ENCODE measurements around the gene PLOD1.
"Not testable (repeated sequence)": the region's sequence is repeated elsewhere in the genome, so short reads cannot be mapped to it uniquely, and the experiment has no call there.

Gene PLOD1

DNA sequence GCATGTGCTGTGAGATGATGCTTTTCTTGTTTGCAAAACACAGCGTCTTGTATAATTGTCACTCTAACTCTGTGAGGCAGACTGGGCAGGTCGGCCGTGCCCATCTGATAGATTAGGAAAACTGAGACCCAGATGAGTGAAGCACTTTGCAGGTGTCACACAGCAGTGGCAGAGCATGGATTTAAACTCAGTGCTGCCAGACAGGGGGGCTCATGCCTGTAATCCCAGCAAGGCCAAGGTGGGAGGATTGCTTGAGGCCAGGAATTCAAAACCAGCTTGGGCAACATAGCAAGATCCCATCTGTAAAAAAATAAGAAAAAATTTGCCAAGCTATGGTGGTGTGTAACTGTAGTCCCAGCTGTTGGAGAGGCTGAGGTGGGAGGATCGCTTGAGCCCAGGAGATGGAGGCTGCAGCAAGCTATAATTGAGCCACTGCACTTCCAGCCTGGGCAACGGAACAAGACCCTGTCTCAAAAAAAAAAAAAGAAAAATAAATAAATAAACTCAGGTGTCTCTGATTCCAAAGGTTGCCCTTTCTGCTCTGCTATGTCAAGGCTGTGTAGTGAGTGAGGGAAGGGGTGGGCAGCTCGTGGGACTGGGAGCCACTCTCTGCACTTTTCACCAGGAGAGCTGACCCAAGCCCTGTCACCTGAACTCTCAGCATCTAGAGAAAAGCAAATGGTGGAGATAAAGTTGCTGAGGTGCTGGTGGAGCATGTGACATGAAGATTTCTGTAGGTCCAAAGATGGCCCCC, 42.9 kb upstream of the PLOD1 start:
- TF ChIP-seq EZH2phosphoT487 (IDR thresholded peaks at IDR 0.05; ENCODE audit: borderline replicate concordance, low read length), result no peak
- TF ChIP-seq, protein P1, sequence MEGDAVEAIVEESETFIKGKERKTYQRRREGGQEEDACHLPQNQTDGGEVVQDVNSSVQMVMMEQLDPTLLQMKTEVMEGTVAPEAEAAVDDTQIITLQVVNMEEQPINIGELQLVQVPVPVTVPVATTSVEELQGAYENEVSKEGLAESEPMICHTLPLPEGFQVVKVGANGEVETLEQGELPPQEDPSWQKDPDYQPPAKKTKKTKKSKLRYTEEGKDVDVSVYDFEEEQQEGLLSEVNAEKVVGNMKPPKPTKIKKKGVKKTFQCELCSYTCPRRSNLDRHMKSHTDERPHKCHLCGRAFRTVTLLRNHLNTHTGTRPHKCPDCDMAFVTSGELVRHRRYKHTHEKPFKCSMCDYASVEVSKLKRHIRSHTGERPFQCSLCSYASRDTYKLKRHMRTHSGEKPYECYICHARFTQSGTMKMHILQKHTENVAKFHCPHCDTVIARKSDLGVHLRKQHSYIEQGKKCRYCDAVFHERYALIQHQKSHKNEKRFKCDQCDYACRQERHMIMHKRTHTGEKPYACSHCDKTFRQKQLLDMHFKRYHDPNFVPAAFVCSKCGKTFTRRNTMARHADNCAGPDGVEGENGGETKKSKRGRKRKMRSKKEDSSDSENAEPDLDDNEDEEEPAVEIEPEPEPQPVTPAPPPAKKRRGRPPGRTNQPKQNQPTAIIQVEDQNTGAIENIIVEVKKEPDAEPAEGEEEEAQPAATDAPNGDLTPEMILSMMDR (IDR thresholded peaks at IDR 0.05; ENCODE audit: low read depth, low read length, poor library complexity, severe bottlenecking), result no peak
- H3K79me2 ChIP-seq (ENCODE audit: control insufficient read depth, low read length), result no peaks in the 10 kb centered on the region
- H3K4me3 ChIP-seq (ENCODE audit: low read length), result no peak overlapping the region
- no peaks in the 10 kb centered on the region for H3K9me2 ChIP-seq (replicated peaks; ENCODE audit: control insufficient read depth, low read length)
- H3F3A ChIP-seq (ENCODE audit: control insufficient read depth, insufficient read depth), result no peaks in the 10 kb centered on the region
- H3K36me3 ChIP-seq (ENCODE audit: control insufficient read depth, low read length), result no peaks in the 10 kb centered on the region
- peaks cover 17% of the 10 kb centered on the region for H3K4me1 ChIP-seq (ENCODE audit: control insufficient read depth, low read length)
- no peak overlapping the region for H3K27ac ChIP-seq (ENCODE audit: low read depth, low read length)
- peaks cover 10% of the 10 kb centered on the region for H3K27me3 ChIP-seq (ENCODE audit: control insufficient read depth, low read length)
- no peaks in the 10 kb centered on the region for H3K9me3 ChIP-seq (ENCODE audit: control insufficient read depth, insufficient read depth, low read length)
- H3K4me2 ChIP-seq (ENCODE audit: low read length), result no peak overlapping the region
- H4K20me1 ChIP-seq (ENCODE audit: control insufficient read depth, insufficient read depth, low read depth, low read length), result no peaks in the 10 kb centered on the region

DNA sequence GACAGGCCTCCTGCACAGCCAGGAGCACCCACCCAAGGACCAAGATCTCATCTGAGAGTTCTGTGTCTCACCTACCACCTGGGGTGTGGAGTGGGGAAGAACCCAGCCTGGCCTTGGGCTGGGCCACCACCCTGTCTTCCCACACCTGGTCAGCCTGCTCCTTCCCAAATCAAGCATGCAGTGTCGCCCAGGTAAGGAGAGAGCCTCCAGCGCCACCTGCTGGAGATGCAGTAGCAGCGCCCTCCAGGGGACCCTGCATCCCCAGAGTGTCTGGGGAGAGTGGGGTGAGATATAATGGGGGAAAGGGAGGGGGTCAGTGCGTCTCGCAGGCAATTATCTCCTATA, 40.6 kb upstream of the PLOD1 start:
- peaks cover 17% of the 10 kb centered on the region for H3K4me1 ChIP-seq (ENCODE audit: control insufficient read depth, low read length)
- H3F3A ChIP-seq (ENCODE audit: control insufficient read depth, insufficient read depth), result no peaks in the 10 kb centered on the region
- no peak overlapping the region for H3K27ac ChIP-seq (ENCODE audit: low read depth, low read length)
- no peaks in the 10 kb centered on the region for H3K36me3 ChIP-seq (ENCODE audit: control insufficient read depth, low read length)
- H3K9me2 ChIP-seq (replicated peaks; ENCODE audit: control insufficient read depth, low read length), result no peaks in the 10 kb centered on the region
- H3K27me3 ChIP-seq (ENCODE audit: control insufficient read depth, low read length), result peaks cover 13% of the 10 kb centered on the region
- H4K20me1 ChIP-seq (ENCODE audit: control insufficient read depth, insufficient read depth, low read depth, low read length), result no peaks in the 10 kb centered on the region
- H3K4me3 ChIP-seq (ENCODE audit: low read length), result no peak overlapping the region
- no peak for TF ChIP-seq EZH2phosphoT487 (IDR thresholded peaks at IDR 0.05; ENCODE audit: borderline replicate concordance, low read length)
- TF ChIP-seq, protein P1 (IDR thresholded peaks at IDR 0.05; ENCODE audit: low read depth, low read length, poor library complexity, severe bottlenecking), result peak; percentile 98
- no peaks in the 10 kb centered on the region for H3K9me3 ChIP-seq (ENCODE audit: control insufficient read depth, insufficient read depth, low read length)
- H3K79me2 ChIP-seq (ENCODE audit: control insufficient read depth, low read length), result no peaks in the 10 kb centered on the region
- no peak overlapping the region for H3K4me2 ChIP-seq (ENCODE audit: low read length)

DNA sequence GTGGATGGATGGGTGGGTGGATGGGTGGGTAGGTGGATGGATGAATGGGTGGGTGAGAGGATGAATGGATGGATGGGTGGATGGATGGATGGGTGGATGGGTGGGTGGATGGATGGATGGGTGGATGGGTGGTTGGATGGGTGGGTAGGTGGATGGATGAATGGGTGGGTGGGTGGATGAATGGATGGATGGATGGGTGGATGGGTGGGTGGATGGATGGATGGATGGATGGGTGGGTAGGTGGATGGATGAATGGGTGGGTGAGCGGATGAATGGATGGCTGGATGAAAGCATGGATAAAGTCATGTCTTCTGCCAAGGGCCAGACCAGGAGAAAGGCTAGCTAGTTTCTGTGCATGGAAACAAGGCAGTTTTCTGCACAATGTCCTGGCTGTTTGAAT, 40.0 kb upstream of the PLOD1 start:
- not testable (repeated sequence) for H3K4me3 ChIP-seq (ENCODE audit: low read length); H3K9me3 ChIP-seq (ENCODE audit: control insufficient read depth, insufficient read depth, low read length); H3F3A ChIP-seq (ENCODE audit: control insufficient read depth, insufficient read depth); H3K4me2 ChIP-seq (ENCODE audit: low read length); H3K36me3 ChIP-seq (ENCODE audit: control insufficient read depth, low read length); H3K9me2 ChIP-seq (replicated peaks; ENCODE audit: control insufficient read depth, low read length); H3K79me2 ChIP-seq (ENCODE audit: control insufficient read depth, low read length); H4K20me1 ChIP-seq (ENCODE audit: control insufficient read depth, insufficient read depth, low read depth, low read length); H3K27ac ChIP-seq (ENCODE audit: low read depth, low read length)
- peaks cover 19% of the 10 kb centered on the region for H3K27me3 ChIP-seq (ENCODE audit: control insufficient read depth, low read length)
- H3K4me1 ChIP-seq (ENCODE audit: control insufficient read depth, low read length), result peaks cover 17% of the 10 kb centered on the region

DNA sequence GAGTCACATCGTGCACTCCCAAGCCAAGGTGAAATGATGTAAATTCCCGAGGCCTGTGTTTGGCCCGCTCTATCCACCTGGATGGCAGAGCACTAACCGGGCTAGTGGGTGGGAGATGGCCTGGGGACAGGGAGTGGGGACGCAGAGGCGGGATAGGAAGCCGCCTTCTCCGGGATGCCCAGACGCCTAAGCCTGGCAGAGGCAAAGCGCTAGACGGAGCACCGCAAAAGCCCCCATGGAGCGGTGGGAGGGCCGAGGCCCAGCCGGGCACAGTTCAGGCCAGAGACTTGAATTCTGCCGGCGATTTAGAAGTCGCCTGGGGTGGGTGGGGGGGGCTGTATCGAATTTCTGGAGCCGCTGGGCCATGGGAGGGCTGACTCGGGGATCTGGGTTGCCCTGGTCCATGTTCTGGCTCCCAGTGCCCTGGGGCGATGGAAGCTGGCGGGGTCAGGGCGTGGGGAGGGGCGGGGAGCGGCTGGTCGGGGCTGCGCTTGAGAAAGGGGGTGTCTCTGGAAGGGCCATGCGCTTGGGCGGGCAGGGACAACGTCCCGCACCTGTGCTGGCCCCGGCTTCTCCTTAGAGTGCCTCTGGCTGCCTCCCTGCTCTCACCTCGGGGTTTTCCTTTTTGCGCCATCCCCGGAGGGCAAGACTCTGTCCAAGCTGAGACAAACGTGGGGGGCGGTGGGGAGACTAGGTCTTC, 36.3 kb upstream of the PLOD1 start:
- Histone ChIP-seq H4K20me1 (ENCODE audit: control insufficient read depth, insufficient read depth, low read depth, low read length) (no peaks in the 10 kb centered on the region), H3K4me1 (ENCODE audit: control insufficient read depth, low read length) (peaks cover 13% of the 10 kb centered on the region), H3K36me3 (ENCODE audit: control insufficient read depth, low read length) (no peaks in the 10 kb centered on the region), H3K27ac (ENCODE audit: low read depth, low read length) (no peak overlapping the region), H3K27me3 (ENCODE audit: control insufficient read depth, low read length) (peaks cover 19% of the 10 kb centered on the region), H3K9me2 (replicated peaks; ENCODE audit: control insufficient read depth, low read length) (no peaks in the 10 kb centered on the region), H3K4me3 (ENCODE audit: low read length) (no peak overlapping the region), H3K9me3 (ENCODE audit: control insufficient read depth, insufficient read depth, low read length) (no peaks in the 10 kb centered on the region), H3K4me2 (ENCODE audit: low read length) (no peak overlapping the region), H3K79me2 (ENCODE audit: control insufficient read depth, low read length) (no peaks in the 10 kb centered on the region), H3F3A (ENCODE audit: control insufficient read depth, insufficient read depth) (no peaks in the 10 kb centered on the region)
- TF ChIP-seq EZH2phosphoT487 (IDR thresholded peaks at IDR 0.05; ENCODE audit: borderline replicate concordance, low read length), result no peak
- TF ChIP-seq, protein P1 (IDR thresholded peaks at IDR 0.05; ENCODE audit: low read depth, low read length, poor library complexity, severe bottlenecking), result no peak
